ENCODE data around the gene RAB11FIP3. TPM values are rescaled to one million over a fixed set of nuclear protein-coding genes. Genes with fewer than 3 reads are reported as not detected.

RAB11FIP3 gene
- total and polyA plus RNA-seq, 2 of the 13 experiments (the other 11 are each of a cell fraction or from before 2014, with no cell fraction given): 34.3 to 57.6 TPM

DNA sequence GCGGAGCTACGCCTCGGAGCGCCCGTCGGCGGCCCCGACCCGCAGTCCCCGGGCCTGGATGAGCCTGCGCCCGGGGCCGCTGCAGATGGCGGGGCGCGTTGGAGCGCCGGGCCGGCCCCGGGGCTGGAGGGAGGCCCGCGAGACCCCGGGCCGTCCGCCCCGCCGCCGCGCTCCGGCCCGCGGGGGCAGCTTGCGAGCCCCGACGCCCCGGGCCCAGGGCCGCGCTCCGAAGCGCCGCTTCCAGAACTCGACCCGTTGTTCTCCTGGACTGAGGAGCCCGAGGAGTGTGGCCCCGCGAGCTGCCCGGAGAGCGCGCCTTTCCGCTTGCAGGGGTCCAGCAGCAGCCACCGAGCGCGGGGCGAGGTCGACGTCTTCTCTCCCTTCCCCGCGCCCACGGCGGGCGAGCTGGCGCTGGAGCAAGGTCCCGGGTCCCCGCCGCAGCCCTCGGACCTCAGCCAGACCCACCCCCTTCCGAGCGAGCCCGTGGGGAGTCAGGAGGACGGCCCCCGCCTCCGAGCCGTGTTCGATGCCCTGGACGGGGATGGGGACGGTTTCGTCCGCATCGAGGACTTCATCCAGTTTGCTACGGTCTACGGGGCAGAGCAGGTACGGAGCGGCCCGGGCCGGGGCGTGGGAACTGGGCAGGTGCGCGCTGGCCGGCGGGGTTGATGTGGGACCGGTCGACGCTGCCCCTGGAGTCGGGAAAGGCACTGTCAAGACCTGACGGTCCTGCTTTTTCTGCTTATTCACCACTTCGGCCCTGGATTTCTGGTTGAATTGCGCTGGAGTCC is 861 bp downstream of the RAB11FIP3 start (continued):
- TF ChIP-seq ARHGAP35 (CRISPR knock-in tag; IDR thresholded peaks at IDR 0.05; ENCODE audit: borderline replicate concordance): peak; percentile 74; the same call in 1 of the 2 replicates
- TF ChIP-seq, protein P1, sequence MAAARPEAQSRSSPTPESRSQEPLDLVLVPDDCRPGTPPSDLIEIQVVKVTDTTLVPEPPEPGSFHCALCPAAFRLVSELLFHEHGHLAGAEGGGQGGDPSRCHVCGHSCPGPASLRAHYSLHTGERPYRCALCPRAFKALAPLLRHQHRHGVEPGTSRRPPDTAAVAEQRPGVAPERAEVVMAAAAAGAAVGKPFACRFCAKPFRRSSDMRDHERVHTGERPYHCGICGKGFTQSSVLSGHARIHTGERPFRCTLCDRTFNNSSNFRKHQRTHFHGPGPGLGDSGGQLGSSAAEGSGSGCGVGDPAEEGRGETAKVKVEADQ (CRISPR knock-in tag; IDR thresholded peaks at IDR 0.05; ENCODE audit: borderline replicate concordance): 0 out of 2 replicates have a peak, but pooled peaks have one; percentile 38
- TF ChIP-seq, protein P2, sequence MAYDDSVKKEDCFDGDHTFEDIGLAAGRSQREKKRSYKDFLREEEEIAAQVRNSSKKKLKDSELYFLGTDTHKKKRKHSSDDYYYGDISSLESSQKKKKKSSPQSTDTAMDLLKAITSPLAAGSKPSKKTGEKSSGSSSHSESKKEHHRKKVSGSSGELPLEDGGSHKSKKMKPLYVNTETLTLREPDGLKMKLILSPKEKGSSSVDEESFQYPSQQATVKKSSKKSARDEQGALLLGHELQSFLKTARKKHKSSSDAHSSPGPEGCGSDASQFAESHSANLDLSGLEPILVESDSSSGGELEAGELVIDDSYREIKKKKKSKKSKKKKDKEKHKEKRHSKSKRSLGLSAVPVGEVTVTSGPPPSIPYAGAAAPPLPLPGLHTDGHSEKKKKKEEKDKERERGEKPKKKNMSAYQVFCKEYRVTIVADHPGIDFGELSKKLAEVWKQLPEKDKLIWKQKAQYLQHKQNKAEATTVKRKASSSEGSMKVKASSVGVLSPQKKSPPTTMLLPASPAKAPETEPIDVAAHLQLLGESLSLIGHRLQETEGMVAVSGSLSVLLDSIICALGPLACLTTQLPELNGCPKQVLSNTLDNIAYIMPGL (CRISPR knock-in tag; IDR thresholded peaks at IDR 0.05; ENCODE audit: borderline replicate concordance in 1 of 2, low read depth in 1 of 2): peak in 1 of 2 experiments; percentile 35; a peak in 2 of 4 replicates
- TF ChIP-seq ZFAT (CRISPR knock-in tag; conservative IDR thresholded peaks at IDR 0.05): no peak
- 0 out of 2 replicates have a peak, but pooled peaks have one; percentile 17 for TF ChIP-seq HOXA3 (CRISPR knock-in tag; IDR thresholded peaks at IDR 0.05)
- no peak for TF ChIP-seq ZNF672 (CRISPR knock-in tag; IDR thresholded peaks at IDR 0.05)
- TF ChIP-seq ZNF20 (CRISPR knock-in tag; IDR thresholded peaks at IDR 0.05): no peak

DNA sequence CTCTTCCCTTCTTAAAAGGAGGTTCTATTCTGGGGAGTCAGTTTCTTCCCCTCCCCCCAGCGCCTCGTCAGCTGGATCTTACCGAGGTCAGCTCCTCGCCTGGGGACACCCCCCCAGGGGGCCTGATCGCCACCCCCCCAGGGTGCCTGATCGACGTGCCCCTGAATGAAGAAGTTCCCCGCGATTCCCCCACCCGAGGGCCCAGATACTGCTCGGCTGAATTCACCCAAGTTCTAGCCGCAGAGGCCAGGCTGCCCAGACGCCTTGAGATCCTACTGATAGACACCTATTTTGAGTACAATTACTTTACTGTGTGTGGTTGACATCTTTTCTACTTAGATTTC is 1.4 kb downstream of the RAB11FIP3 start:
- Histone ChIP-seq H3K4me1 (ENCODE audit: insufficient read depth, low read length) (peaks cover 60% of the 10 kb centered on the region), H3K36me3 (replicated peaks in 1 of 2; ENCODE audit: control insufficient read depth in 1 of 2, insufficient read depth in 2 of 2, low read length in 2 of 2) (no peaks in the 10 kb centered on the region; a peak in 1 of 5 replicates), H3K9ac (ENCODE audit: insufficient read depth, low read depth, low read length) (peak overlapping the region; percentile 72), H4K20me1 (ENCODE audit: insufficient read depth, low read length) (peaks cover 16% of the 10 kb centered on the region), H3K79me2 (ENCODE audit: insufficient read depth, low read length) (peaks cover 46% of the 10 kb centered on the region), H2AFZ (ENCODE audit: low read length) (no peak overlapping the region), H3K4me3 (replicated peaks in 1 of 3; ENCODE audit: insufficient read depth in 1 of 3, low read depth in 2 of 3, low read length in 3 of 3) (peak overlapping the region; percentile 63 to 95 (median 87)), H3K9me3 (ENCODE audit: low read length) (no peaks in the 10 kb centered on the region), H3K27ac (ENCODE audit: extremely low read length, insufficient read depth, low read length) (no peak overlapping the region), H3K27me3 (ENCODE audit: control insufficient read depth in 1 of 2, insufficient read depth in 2 of 2, low read length in 2 of 2) (no peaks in the 10 kb centered on the region; a peak in 1 of 5 replicates), H3K4me2 (ENCODE audit: low read depth, low read length) (peak overlapping the region; percentile 78)
- WGBS (ENCODE audit: low lambda C conversion rate): under 1% methylated on average over 12 of the region's 13 CpGs
- ATAC-seq (no peak), DNase-seq (ENCODE audit: low spot score) (no peak), FAIRE-seq (no peak)
- ChIA-PET POLR2A (interaction anchor here (2.5 kb wide), 1 partner anchor 48 kb away, joined by 10 read pairs; no protein-coding TSS in a partner anchor), CTCF (ENCODE audit: low intra/inter-chr PET ratio, low total read pairs) (no interaction called here)
- no TSS peak for BruUV-seq (replicated peaks)
- intact Hi-C loops (cut with micrococcal nuclease; ENCODE audit: unreplicated experiment): no loop called here
- in situ Hi-C loops (cut with HindIII; ENCODE audit: extremely low pct_ligation_motif_present, low pct_unique_long_range_greater_than_20kb): no loop called here
- TF ChIP-seq KDM4B (CRISPR knock-in tag; IDR thresholded peaks at IDR 0.05) (no peak), ZNF530 (CRISPR knock-in tag; IDR thresholded peaks at IDR 0.05; ENCODE audit: low read depth) (no peak), SPEN (CRISPR knock-in tag; IDR thresholded peaks at IDR 0.05; ENCODE audit: low read depth) (no peak), PHF20 (CRISPR knock-in tag; IDR thresholded peaks at IDR 0.05) (no peak), MAFF (IDR thresholded peaks at IDR 0.05; ENCODE audit: low read depth, low read length) (no peak), ZNF766 (CRISPR knock-in tag; IDR thresholded peaks at IDR 0.05; ENCODE audit: borderline replicate concordance) (no peak), SRSF9 (IDR thresholded peaks at IDR 0.05; ENCODE audit: borderline replicate concordance, insufficient read depth, low read depth, low read length, poor library complexity, severe bottlenecking) (no peak), ATF7-NPFF (CRISPR knock-in tag; IDR thresholded peaks at IDR 0.05; ENCODE audit: low read depth) (no peak)
- TF ChIP-seq, protein P3, sequence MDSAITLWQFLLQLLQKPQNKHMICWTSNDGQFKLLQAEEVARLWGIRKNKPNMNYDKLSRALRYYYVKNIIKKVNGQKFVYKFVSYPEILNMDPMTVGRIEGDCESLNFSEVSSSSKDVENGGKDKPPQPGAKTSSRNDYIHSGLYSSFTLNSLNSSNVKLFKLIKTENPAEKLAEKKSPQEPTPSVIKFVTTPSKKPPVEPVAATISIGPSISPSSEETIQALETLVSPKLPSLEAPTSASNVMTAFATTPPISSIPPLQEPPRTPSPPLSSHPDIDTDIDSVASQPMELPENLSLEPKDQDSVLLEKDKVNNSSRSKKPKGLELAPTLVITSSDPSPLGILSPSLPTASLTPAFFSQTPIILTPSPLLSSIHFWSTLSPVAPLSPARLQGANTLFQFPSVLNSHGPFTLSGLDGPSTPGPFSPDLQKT (CRISPR knock-in tag; IDR thresholded peaks at IDR 0.05; ENCODE audit: borderline replicate concordance): no peak
- TF ChIP-seq, protein P4, sequence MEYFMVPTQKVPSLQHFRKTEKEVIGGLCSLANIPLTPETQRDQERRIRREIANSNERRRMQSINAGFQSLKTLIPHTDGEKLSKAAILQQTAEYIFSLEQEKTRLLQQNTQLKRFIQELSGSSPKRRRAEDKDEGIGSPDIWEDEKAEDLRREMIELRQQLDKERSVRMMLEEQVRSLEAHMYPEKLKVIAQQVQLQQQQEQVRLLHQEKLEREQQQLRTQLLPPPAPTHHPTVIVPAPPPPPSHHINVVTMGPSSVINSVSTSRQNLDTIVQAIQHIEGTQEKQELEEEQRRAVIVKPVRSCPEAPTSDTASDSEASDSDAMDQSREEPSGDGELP (IDR thresholded peaks at IDR 0.05; ENCODE audit: borderline replicate concordance, low read depth): peak; percentile 28; the same call in 1 of the 2 replicates
